ENCODE data around the gene ALPK3. TPM values are rescaled to one million over a fixed set of nuclear protein-coding genes. Genes with fewer than 3 reads are reported as not detected.
A peak's percentile ranks its signal among the peaks of the same experiment; 100 is the strongest.

The ALPK3 gene
- total and polyA plus RNA-seq, 4 donors, result 6.8 to 86.8 (median 44.1) TPM

GRCh38 chr15:84824260-84825007 is 7.3 kb downstream of the ALPK3 start:
- H3K9me3 ChIP-seq (ENCODE audit: control insufficient read depth, low read length), result no peaks in the 10 kb centered on the region
- intact Hi-C loops (cut with DNase I), result no loop called here
- H3K4me3 ChIP-seq (ENCODE audit: low read length in 2 of 2), result no peak overlapping the region
- H3K27ac ChIP-seq (ENCODE audit: low read depth in 1 of 2, low read length in 2 of 2), result peak overlapping the region in 1 of 2 donors; percentile 4
- no peaks in the 10 kb centered on the region for H3K27me3 ChIP-seq (ENCODE audit: control insufficient read depth in 1 of 2, insufficient read depth in 2 of 2, low read length in 1 of 2)
- no peaks in the 10 kb centered on the region for H3K36me3 ChIP-seq (ENCODE audit: control insufficient read depth in 1 of 2, insufficient read depth in 2 of 2, low read length in 1 of 2)
- DNase-seq, result no peak
- peak; percentile 62 for ATAC-seq (ENCODE audit: low FRiP score)
- WGBS, 2 donors, result 65 to 74% methylated on average over 6 of the region's 6 CpGs
- H3K4me1 ChIP-seq (ENCODE audit: control insufficient read depth in 1 of 2, insufficient read depth in 2 of 2, low read length in 2 of 2), result peaks cover 4 to 5% of the 10 kb centered on the region in 2 donors

- Histone ChIP-seq H3K27ac (ENCODE audit: low read depth in 1 of 2, low read length in 2 of 2) (peak overlapping the region in 1 of 2 donors; percentile 2), H3K4me3 (ENCODE audit: low read length in 2 of 2) (no peak overlapping the region), H3K4me1 (ENCODE audit: control insufficient read depth in 1 of 2, insufficient read depth in 2 of 2, low read length in 2 of 2) (peaks cover 3 to 6% of the 10 kb centered on the region in 2 donors), H3K9me3 (ENCODE audit: control insufficient read depth, low read length) (no peaks in the 10 kb centered on the region), H3K27me3 (ENCODE audit: control insufficient read depth in 1 of 2, insufficient read depth in 2 of 2, low read length in 1 of 2) (no peaks in the 10 kb centered on the region), H3K36me3 (ENCODE audit: control insufficient read depth in 1 of 2, insufficient read depth in 2 of 2, low read length in 1 of 2) (no peaks in the 10 kb centered on the region)
- WGBS, 2 donors, result 45 to 48% methylated on average over 6 of the region's 6 CpGs
- no peak for ATAC-seq (ENCODE audit: low FRiP score)
- no peak for DNase-seq
- intact Hi-C loops (cut with DNase I), result no loop called here
Measured at GRCh38 chr15:84826369-84826823, 9.2 kb downstream of the ALPK3 start.

GRCh38 chr15:84827246-84827645 is 10.1 kb downstream of the ALPK3 start:
- no peak for DNase-seq
- Histone ChIP-seq H3K27ac (ENCODE audit: low read depth in 1 of 2, low read length in 2 of 2) (no peak overlapping the region), H3K36me3 (ENCODE audit: control insufficient read depth in 1 of 2, insufficient read depth in 2 of 2, low read length in 1 of 2) (no peaks in the 10 kb centered on the region), H3K4me3 (ENCODE audit: low read length in 2 of 2) (no peak overlapping the region), H3K9me3 (ENCODE audit: control insufficient read depth, low read length) (no peaks in the 10 kb centered on the region), H3K27me3 (ENCODE audit: control insufficient read depth in 1 of 2, insufficient read depth in 2 of 2, low read length in 1 of 2) (no peaks in the 10 kb centered on the region), H3K4me1 (ENCODE audit: control insufficient read depth in 1 of 2, insufficient read depth in 2 of 2, low read length in 2 of 2) (peaks cover 3 to 6% of the 10 kb centered on the region in 2 donors)
- WGBS, 2 donors, result 94 to 96% methylated on average over 9 of the region's 9 CpGs
- ATAC-seq (ENCODE audit: low FRiP score), result no peak
- intact Hi-C loops (cut with DNase I), result no loop called here

GRCh38 chr15:84828086-84828908 is 11.1 kb downstream of the ALPK3 start:
- H3K27me3 ChIP-seq (ENCODE audit: control insufficient read depth in 1 of 2, insufficient read depth in 2 of 2, low read length in 1 of 2), result no peaks in the 10 kb centered on the region
- no peaks in the 10 kb centered on the region for H3K9me3 ChIP-seq (ENCODE audit: control insufficient read depth, low read length)
- H3K36me3 ChIP-seq (ENCODE audit: control insufficient read depth in 1 of 2, insufficient read depth in 2 of 2, low read length in 1 of 2), result no peaks in the 10 kb centered on the region
- ATAC-seq (ENCODE audit: low FRiP score) (no peak), DNase-seq (peak in 1 of 2 donors; percentile 71)
- H3K4me3 ChIP-seq (ENCODE audit: low read length in 2 of 2), result no peak overlapping the region
- H3K4me1 ChIP-seq (ENCODE audit: control insufficient read depth in 1 of 2, insufficient read depth in 2 of 2, low read length in 2 of 2), result peaks cover 3 to 6% of the 10 kb centered on the region in 2 donors
- peak overlapping the region in 1 of 2 donors; percentile 20 for H3K27ac ChIP-seq (ENCODE audit: low read depth in 1 of 2, low read length in 2 of 2)
- intact Hi-C loops (cut with DNase I), result no loop called here
- WGBS, 2 donors, result 20 to 22% methylated on average over 14 of the region's 14 CpGs

GRCh38 chr15:84829428-84829827 is 12.3 kb downstream of the ALPK3 start:
- H3K4me3 ChIP-seq (ENCODE audit: low read length in 2 of 2), result no peak overlapping the region
- H3K4me1 ChIP-seq (ENCODE audit: control insufficient read depth in 1 of 2, insufficient read depth in 2 of 2, low read length in 2 of 2), result peaks cover 0 to 4% of the 10 kb centered on the region in 2 donors
- H3K27ac ChIP-seq (ENCODE audit: low read depth in 1 of 2, low read length in 2 of 2), result no peak overlapping the region
- H3K27me3 ChIP-seq (ENCODE audit: control insufficient read depth in 1 of 2, insufficient read depth in 2 of 2, low read length in 1 of 2), result no peaks in the 10 kb centered on the region
- no peak for ATAC-seq (ENCODE audit: low FRiP score)
- WGBS, 2 donors, result 89 to 93% methylated on average over 8 of the region's 8 CpGs
- DNase-seq, result no peak
- intact Hi-C loops (cut with DNase I), result no loop called here
- H3K36me3 ChIP-seq (ENCODE audit: control insufficient read depth in 1 of 2, insufficient read depth in 2 of 2, low read length in 1 of 2), result no peaks in the 10 kb centered on the region
- H3K9me3 ChIP-seq (ENCODE audit: control insufficient read depth, low read length), result no peaks in the 10 kb centered on the region

- intact Hi-C loops (cut with DNase I), result no loop called here
- no peak overlapping the region for H3K4me3 ChIP-seq (ENCODE audit: low read length in 2 of 2)
- 53 to 55% methylated on average over 2 of the region's 2 CpGs for WGBS, 2 donors
- H3K27me3 ChIP-seq (ENCODE audit: control insufficient read depth in 1 of 2, insufficient read depth in 2 of 2, low read length in 1 of 2), result no peaks in the 10 kb centered on the region
- DNase-seq (no peak), ATAC-seq (ENCODE audit: low FRiP score) (no peak)
- H3K9me3 ChIP-seq (ENCODE audit: control insufficient read depth, low read length), result no peaks in the 10 kb centered on the region
- H3K4me1 ChIP-seq (ENCODE audit: control insufficient read depth in 1 of 2, insufficient read depth in 2 of 2, low read length in 2 of 2), result peaks cover 0 to 4% of the 10 kb centered on the region in 2 donors
- H3K36me3 ChIP-seq (ENCODE audit: control insufficient read depth in 1 of 2, insufficient read depth in 2 of 2, low read length in 1 of 2), result no peaks in the 10 kb centered on the region
- H3K27ac ChIP-seq (ENCODE audit: low read depth in 1 of 2, low read length in 2 of 2), result no peak overlapping the region
Measured at GRCh38 chr15:84830036-84830435, 12.9 kb downstream of the ALPK3 start.

- no peaks in the 10 kb centered on the region for H3K36me3 ChIP-seq (ENCODE audit: control insufficient read depth in 1 of 2, insufficient read depth in 2 of 2, low read length in 1 of 2)
- no peaks in the 10 kb centered on the region for H3K27me3 ChIP-seq (ENCODE audit: control insufficient read depth in 1 of 2, insufficient read depth in 2 of 2, low read length in 1 of 2)
- peaks cover 0 to 4% of the 10 kb centered on the region in 2 donors for H3K4me1 ChIP-seq (ENCODE audit: control insufficient read depth in 1 of 2, insufficient read depth in 2 of 2, low read length in 2 of 2)
- no peak overlapping the region for H3K27ac ChIP-seq (ENCODE audit: low read depth in 1 of 2, low read length in 2 of 2)
- H3K4me3 ChIP-seq (ENCODE audit: low read length in 2 of 2), result no peak overlapping the region
- ATAC-seq (ENCODE audit: low FRiP score) (peak; percentile 43), DNase-seq (no peak)
- no peaks in the 10 kb centered on the region for H3K9me3 ChIP-seq (ENCODE audit: control insufficient read depth, low read length)
- intact Hi-C loops (cut with DNase I), result no loop called here
- WGBS, 2 donors, result 75 to 79% methylated on average over 5 of the region's 5 CpGs
Measured at GRCh38 chr15:84831028-84831427, 13.9 kb downstream of the ALPK3 start.

- no peak overlapping the region for H3K27ac ChIP-seq (ENCODE audit: low read depth in 1 of 2, low read length in 2 of 2)
- DNase-seq, result no peak
- H3K27me3 ChIP-seq (ENCODE audit: control insufficient read depth in 1 of 2, insufficient read depth in 2 of 2, low read length in 1 of 2), result no peaks in the 10 kb centered on the region
- H3K4me3 ChIP-seq (ENCODE audit: low read length in 2 of 2), result no peak overlapping the region
- peaks cover 0 to 4% of the 10 kb centered on the region in 2 donors for H3K4me1 ChIP-seq (ENCODE audit: control insufficient read depth in 1 of 2, insufficient read depth in 2 of 2, low read length in 2 of 2)
- intact Hi-C loops (cut with DNase I), result no loop called here
- no peaks in the 10 kb centered on the region for H3K9me3 ChIP-seq (ENCODE audit: control insufficient read depth, low read length)
- 79% methylated on average over 2 of the region's 2 CpGs for WGBS, 2 donors
- ATAC-seq (ENCODE audit: low FRiP score), result no peak
- no peaks in the 10 kb centered on the region for H3K36me3 ChIP-seq (ENCODE audit: control insufficient read depth in 1 of 2, insufficient read depth in 2 of 2, low read length in 1 of 2)
Measured at GRCh38 chr15:84831613-84832012, 14.5 kb downstream of the ALPK3 start.
